GM18520 (cell line): ENCODE data around the gene LAMB1.
"Not testable (repeated sequence)": the region's sequence is repeated elsewhere in the genome, so short reads cannot be mapped to it uniquely, and the experiment has no call there.

ENCODE experiments used
- ATAC-seq: cut with Tn5 transposase; IDR thresholded peaks from one replicate; pipeline ENCODE4 v1.9.1; 2021; ENCODE audit not compliant: unreplicated experiment

Gene LAMB1

DNA sequence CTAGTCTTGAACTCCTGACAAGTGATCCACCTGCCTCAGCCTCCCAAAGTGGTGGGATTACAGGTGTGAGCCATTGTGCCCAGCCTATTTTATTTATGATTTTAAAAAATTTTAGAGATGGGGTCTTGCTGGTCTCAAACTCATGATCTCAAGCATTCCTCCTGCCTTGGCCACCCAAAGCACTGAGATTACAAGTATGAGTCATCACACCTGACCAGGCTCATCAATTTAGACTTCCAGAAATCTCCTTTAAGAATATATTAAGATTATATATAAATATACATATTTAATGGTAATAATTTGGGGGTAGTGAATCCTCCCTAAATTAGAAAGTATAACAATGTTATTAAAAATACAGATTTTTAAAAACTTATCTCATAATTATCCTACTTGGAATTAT lies 29.1 kb downstream of the LAMB1 start:
- ATAC-seq, result no peak

DNA sequence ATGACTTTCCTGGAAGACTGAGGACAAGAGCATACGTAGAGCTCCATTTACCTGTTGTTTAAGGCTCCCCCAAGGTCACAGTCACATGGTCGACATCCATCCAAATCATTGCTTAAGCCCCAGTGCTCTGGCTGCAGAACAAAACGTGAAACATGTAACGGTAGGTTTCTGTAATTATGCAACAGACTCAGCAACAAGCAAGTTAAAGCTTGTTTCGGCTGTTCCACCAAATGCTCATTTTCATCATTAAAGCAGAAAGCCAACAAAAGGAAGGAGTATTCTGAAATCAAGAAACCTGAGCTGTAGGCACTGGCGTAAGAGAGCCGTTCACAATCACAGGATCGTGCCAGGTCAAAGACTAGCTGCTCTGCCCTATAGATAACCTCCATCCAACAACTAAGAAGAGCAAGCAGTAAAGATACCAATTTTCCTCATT lies 30.0 kb downstream of the LAMB1 start:
- ATAC-seq, result no peak

DNA sequence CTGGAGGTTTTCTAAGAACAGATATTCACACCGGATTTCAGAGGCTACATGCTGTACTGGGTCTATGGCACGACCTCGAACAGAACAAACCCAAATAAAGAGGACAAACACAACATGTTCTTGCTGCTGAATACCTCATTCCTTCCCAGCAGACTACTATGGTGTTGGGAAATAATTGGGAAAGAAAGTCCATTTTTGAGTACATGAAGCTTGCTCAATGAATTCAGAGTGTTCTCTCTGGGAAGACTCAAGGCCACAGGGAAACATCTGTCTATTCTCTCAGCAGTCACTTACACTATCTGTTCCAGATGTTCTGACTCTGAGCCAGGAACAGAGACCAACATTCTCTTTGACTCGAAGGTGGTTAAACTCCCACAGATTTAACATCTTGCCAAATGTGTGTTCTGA lies 30.9 kb downstream of the LAMB1 start:
- ATAC-seq, result no peak

DNA sequence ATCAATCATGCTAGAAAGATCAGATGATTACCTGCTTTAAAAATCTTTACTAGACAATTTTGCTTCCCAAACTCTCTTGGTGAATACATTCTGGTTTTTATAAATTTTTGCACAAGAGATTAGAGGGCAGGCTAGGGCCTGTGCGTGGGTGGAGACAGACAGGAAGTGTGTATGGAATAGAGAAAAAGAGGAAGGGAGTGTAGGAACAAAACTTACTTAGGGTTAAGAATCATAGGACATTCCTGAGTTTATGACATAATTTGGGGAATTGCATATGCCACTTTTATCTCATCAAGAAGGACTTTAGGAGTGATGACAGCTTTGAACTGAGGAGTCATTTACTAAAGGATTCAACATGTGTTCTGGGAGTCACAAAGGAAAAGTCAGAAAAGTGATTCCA lies 31.3 kb downstream of the LAMB1 start:
- ATAC-seq, result no peak

GRCh38 chr7:107971100-107971499 lies 31.9 kb downstream of the LAMB1 start:
- ATAC-seq, result no peak

- no peak for ATAC-seq
These were observed 33.1 kb downstream of the LAMB1 start for GRCh38 chr7:107969856-107970255.

GRCh38 chr7:107968449-107968848 lies 34.5 kb downstream of the LAMB1 start:
- ATAC-seq, result no peak

DNA sequence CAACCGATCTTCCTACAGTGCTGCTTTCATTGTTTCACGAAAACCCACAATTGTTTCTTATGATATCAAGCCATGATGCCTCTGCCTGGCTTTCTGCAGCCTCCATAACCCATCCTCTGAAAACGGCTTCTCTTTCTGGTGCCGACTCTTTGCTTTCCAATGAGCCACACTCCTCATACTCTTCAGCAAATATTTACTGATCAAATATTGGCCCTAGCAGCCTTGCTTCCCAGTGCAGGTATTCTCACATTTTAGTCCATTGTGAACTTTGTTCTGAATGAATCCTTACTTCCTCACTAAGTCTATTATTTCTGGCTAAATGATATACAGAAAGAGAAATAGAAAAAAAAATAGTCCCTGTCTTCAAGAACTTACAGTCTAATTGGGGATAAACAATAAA lies 35.5 kb downstream of the LAMB1 start:
- ATAC-seq, result no peak

DNA sequence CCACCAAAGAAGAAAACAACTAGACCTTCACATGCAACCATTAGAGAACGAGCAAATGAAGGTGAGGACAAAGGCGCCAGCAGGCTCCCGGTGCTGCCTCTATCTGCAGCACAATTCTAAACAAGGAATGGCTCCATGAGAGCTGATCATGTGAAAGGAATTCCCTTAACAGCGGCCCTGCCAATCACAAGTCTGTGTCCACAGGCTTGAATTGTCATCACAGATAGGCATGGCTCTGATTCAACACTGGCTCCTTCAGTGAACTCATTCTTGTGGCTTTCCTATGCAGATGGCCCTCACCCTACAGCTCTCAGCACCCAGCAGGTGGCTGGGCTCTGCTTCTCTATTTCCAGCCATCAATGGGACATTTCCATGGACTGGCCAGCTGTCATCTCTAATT lies 36.2 kb downstream of the LAMB1 start:
- ATAC-seq, result no peak

DNA sequence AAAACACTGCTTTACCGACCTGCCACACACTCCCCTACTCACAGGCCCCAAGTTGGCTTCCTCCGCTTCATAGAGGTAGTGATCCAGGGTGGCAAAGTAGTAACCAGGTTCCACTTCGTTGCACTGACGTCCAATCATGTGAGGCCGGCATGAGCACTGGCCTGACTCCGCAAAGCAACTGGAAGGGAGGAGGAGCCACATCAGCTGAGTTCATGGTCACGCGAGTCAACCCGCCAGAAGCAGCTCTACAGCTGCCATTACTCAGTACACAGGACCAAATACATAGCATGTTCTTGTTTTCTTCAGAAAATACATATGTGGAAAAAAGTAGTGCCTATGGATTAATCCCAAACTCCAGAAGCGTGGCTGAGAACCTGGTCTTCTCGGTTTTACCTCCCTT lies 38.5 kb downstream of the LAMB1 start:
- ATAC-seq, result no peak

- no peak for ATAC-seq
These were observed 40.1 kb downstream of the LAMB1 start for GRCh38 chr7:107962817-107963216.

GRCh38 chr7:107961405-107961804 lies 41.6 kb downstream of the LAMB1 start:
- ATAC-seq, result no peak

DNA sequence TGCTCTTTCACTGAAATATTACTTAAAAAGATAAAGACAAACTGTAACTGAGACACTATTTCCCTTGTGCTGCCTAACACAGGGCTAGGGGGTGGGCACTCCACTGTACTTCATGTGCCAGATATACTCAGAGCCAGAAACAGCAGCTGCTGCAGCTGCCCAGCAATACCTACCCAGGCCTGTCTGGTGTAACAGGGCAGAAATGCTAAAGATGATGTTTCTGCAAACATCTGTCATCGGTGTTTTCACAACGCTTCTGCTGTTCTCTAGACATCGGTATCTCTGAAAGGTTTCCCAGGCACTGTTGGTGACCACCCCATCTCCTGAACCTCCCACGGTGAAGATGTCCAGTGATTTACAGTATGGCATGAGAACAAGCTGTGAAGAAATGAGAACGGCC lies 42.7 kb downstream of the LAMB1 start:
- no peak for ATAC-seq

DNA sequence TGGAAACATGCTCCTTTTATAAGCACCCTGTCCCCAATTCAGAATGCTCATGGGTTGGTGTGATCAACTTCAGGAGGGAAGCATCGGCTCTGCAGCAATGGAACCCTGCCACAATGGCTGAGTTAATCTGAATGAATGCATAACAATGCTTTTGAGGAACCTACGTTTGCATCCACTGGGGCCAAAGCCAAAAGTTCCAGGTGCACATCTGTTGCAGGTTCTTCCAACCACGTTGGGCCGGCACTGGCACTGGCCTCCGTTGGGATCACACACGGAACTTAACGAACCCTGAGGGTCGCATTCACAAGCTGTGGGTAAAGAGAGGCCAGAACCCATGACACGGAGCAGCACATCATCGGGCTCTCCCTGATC lies 43.4 kb downstream of the LAMB1 start:
- no peak for ATAC-seq

DNA sequence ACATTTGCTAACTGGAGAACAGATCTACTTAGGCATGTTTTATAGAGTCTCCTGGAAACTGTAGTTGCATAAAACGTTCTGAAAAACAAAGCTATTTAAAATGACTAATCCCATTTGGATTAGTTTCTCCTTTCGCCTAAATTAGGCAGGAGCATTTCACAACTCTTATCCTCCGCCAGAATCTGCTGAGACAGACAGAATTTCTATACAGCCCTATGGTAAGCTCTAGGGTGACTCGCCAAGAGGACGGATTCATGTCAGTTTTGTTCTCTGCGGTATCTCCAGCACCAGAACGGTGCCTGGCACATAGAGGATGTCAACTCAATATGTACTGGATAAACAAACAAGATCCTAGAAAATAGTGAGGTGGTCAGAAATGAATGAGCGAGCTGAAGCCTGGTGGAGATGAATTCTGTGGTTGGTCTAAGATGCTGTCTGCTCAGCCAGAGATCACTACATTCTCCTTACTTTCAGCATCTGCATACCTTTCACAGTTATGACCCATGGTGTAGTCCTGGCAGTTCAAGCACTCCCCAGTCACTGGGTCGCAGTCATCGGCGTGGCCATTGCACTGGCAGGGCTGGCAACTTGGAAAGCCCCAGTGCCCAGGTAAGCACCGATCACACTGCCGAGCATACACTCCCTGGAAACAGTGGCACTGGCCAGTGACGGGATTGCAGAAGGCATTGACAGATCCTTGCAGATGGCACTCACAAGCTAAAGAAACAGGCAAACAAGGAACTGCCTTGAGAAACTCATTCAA lies 44.0 kb downstream of the LAMB1 start:
- no peak for ATAC-seq

DNA sequence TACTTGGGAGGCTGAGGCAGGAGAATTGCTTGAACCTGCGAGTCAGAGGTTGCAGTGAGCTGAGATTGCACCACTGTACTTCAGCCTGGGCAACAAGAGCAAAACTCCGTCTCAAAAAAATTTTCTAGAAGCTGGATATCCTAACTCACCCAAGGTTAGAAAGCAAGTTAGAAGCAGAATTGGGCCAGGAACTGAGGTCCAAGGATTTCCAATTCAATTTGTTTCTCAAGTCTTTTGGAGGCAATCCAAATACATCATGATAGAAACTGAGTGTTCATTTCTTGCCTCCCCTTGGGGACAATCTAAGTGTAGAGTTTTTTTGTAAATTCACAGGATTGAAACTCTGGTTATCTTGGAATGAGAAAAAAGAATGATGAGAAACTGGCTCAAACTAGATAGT lies 45.5 kb downstream of the LAMB1 start:
- no peak for ATAC-seq

- not testable (repeated sequence) for ATAC-seq
These were observed 46.0 kb downstream of the LAMB1 start for GRCh38 chr7:107956950-107957349.

- no peak for ATAC-seq
These were observed 47.6 kb downstream of the LAMB1 start for GRCh38 chr7:107955394-107955793.

- ATAC-seq, result no peak
These were observed 49.0 kb downstream of the LAMB1 start for GRCh38 chr7:107953924-107954303.

- no peak for ATAC-seq
These were observed 49.6 kb downstream of the LAMB1 start for GRCh38 chr7:107953265-107953923.

- ATAC-seq, result no peak
These were observed 51.1 kb downstream of the LAMB1 start for GRCh38 chr7:107951896-107952295.

- ATAC-seq, result no peak
These were observed 51.7 kb downstream of the LAMB1 start for GRCh38 chr7:107951172-107951787.
